ENCODE results near the gene PEAK1.
A peak's percentile ranks its signal among the peaks of the same experiment; 100 is the strongest.

Gene PEAK1

GRCh38 chr15:77123854-77124253 is 296.1 kb downstream of the PEAK1 start:
- no peak for DNase-seq

GRCh38 chr15:77122576-77122975 is 297.3 kb downstream of the PEAK1 start:
- no peak for DNase-seq

GRCh38 chr15:77121599-77121998 is 298.3 kb downstream of the PEAK1 start:
- no peak for DNase-seq

GRCh38 chr15:77120576-77120975 is 299.3 kb downstream of the PEAK1 start:
- DNase-seq, result no peak

DNA sequence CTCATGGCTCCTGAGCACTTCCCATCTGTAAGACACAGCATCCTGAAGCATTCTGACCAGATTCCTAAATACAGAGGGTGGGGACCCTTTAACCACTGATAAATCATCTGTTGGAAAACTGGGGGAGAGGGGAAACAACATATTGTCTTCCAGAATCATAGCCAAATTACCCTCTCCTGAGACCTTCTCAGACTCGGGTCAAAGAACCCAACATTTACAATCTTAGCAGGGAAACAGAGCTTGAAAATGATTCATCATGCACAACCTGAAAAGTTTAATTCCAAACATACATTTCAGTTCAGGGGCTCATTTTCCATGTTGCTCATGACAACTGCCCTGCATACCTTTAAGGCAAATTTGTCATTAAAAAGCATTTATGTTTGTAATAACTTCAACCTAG is 300.5 kb downstream of the PEAK1 start:
- no peak for DNase-seq

- peak; percentile 39 for DNase-seq
These were observed 301.0 kb downstream of the PEAK1 start for GRCh38 chr15:77118882-77119321.

- DNase-seq, result no peak
These were observed 304.7 kb downstream of the PEAK1 start for GRCh38 chr15:77115179-77115578.

GRCh38 chr15:77112838-77113504 is 306.9 kb downstream of the PEAK1 start:
- DNase-seq, result no peak

DNA sequence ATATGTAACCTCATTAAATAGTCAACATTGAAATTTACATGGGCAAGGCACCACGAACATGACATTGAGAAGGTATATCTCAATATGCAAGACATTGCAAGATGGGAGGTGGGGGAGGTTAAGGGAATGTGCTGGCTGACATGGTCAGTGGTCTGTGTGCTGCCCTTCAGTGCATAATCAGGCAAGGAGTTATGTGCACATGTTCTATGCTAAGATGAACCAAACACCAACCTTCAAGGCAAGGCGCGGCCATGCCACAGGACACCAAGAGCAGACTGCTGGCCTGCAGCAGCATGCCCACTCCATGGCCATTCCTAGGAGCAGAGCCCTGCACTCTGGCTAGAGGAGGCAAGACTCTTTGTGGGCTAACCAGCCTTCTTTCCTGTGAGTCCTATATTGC is 308.1 kb downstream of the PEAK1 start:
- DNase-seq, result no peak

GRCh38 chr15:77107531-77108355 is 312.2 kb downstream of the PEAK1 start:
- DNase-seq, result peak; percentile 40

DNA sequence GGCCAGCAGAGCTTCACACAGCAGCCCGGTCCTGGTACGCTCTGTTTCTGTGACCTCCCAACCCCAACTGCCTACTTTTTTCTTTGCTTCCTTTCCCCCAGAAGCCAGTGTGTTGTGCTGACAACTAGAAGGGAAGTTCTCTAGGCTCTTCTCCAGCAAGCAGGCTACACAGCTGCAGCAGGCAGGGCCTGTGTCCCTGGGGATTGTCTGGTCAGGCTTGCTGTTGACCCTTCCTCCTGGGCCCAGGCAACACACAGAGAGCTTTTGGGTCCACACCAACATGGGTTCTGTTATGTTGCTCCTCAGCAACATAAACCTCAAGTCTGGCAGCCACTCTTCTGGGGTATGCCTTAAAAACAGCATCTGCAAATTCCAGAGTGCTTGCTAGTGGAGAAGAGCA is 312.8 kb downstream of the PEAK1 start:
- DNase-seq, result no peak

DNA sequence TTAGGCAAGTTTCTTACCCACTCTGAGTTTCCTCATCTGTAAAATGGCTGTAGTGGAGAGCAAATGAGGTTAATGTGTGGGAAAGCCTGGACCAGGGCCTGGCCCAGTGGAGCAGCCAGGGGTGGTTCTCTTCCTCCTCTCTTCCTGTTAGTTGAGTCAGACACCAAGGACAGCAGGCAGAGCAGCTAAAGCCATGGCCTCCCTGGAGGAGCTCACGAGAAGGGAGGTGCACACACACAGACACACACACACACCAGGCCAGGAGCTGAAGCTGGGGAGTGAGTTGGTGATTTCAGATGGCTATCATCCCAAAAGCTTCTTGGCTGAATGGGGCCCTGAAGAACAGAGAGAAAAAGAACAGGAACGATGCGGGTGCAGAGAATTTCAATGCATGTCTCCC is 315.7 kb downstream of the PEAK1 start:
- peak; percentile 36 for DNase-seq

DNA sequence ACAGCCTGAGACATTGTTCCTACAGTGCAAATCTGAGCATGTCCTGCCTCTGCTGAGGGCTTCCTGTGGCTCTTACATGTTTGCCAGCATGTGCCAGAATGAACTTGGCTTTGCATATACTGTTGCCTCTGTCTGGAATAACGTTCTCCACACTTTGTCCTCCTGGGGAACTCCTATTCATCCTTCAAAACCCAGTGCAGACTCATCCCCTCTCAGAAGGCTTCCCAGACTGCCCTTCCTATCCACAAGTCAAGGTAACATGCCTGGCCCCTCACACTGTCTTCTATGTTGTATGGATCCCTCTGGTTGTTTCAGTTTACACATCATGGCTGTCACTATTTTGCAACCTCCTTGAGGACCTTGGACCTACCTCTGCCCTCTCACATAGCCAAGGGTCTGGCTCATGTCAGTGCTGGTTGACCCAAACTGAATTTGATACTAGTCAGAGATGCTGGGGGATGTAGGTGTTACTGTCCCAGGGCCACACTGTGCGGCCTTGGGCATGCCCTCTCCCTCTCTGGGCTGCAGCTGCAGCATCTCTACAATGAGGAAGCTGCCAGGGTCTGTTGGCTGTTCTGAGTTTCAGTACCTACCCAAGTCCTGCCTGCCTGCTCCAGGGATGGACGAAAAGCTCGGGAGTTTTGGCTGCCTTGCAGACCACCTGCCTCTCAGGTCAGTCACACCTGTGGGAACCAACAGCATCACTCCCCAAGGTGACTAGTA is 320.0 kb downstream of the PEAK1 start:
- no peak for DNase-seq

DNA sequence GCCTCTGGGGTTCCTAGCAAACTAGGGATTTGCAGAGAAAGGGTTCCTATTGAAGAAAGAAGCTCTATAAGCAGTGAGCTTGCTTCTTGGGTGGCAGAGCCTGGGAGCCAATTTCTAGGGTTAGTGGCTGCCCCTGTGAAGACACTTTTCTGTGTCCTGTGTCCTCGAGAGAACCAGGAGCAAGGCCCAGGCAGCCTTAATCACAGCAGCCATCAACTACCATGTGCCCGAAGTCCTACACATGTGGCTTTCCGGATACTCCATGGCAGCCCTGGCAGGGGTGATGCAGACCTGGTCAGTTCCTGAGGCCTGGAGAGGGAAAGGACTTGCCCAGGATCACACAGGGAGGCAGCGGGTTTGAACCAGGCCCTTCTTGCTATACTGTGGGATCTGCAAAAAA is 321.3 kb downstream of the PEAK1 start:
- DNase-seq, result no peak

GRCh38 chr15:77097921-77098320 is 322.0 kb downstream of the PEAK1 start:
- no peak for DNase-seq

GRCh38 chr15:77097248-77097721 is 322.6 kb downstream of the PEAK1 start:
- no peak for DNase-seq

DNA sequence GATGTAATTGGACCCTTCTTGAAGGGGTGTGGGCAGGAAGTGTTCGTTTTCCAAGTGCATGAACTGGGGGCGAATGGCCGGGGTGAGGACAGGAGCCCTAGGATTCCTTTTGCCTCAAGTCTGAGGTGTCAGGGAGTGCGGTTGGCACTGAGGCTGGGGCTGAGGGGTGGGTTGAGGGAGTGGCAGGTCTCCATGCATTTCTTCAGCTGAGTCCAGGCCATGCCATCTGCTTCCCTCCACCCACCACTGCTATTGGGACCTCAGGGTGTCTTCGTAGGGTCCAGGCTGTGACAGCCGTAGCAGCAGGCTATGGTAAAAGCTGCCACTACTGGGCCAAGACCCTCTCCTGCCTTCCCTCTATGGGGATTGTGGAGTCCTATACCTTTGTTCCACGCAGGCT is 323.4 kb downstream of the PEAK1 start:
- DNase-seq, result no peak

- no peak for DNase-seq
These were observed 323.8 kb downstream of the PEAK1 start for GRCh38 chr15:77096138-77096537.

- no peak for DNase-seq
These were observed 325.4 kb downstream of the PEAK1 start for GRCh38 chr15:77094397-77095030.

- DNase-seq, result no peak
These were observed 326.5 kb downstream of the PEAK1 start for GRCh38 chr15:77093436-77093835.

GRCh38 chr15:77091097-77091496 is 328.8 kb downstream of the PEAK1 start:
- no peak for DNase-seq

- DNase-seq, result no peak
These were observed 332.7 kb downstream of the PEAK1 start for GRCh38 chr15:77087213-77087612.

GRCh38 chr15:77085297-77085696 is 334.6 kb downstream of the PEAK1 start:
- no peak for DNase-seq

Measured in NCI-H226 (cell line).